Neutrophil (primary cell): ENCODE measurements around the gene SIT1.

Experiments used
- H3K27ac ChIP-seq: fragments of 200-600 bp; sonication (generic); 2 replicates; pipeline ENCODE4 v1.5.1; 2016; ENCODE audit warnings: mild to moderate bottlenecking, moderate library complexity
- H3K27me3 ChIP-seq: fragments of 200-600 bp; sonication (generic); 2 replicates; pipeline ENCODE4 v1.6.0; 2016; ENCODE audit warnings: mild to moderate bottlenecking
- H3K36me3 ChIP-seq: fragments of 200-600 bp; sonication (generic); 2 replicates; pipeline ENCODE4 v1.5.1; 2017
- H3K4me1 ChIP-seq, 2 experiments: fragments of 200-600 bp in 1 of 2; sonication (generic) in 1 of 2; 1 replicate in 1 of 2; 2 replicates in 1 of 2; pipeline versions ENCODE4 v1.5.1 to v1.6.1; 2013 to 2016; ENCODE audit warnings: low read depth in 1 of 2, low read length in 1 of 2, mild to moderate bottlenecking in 1 of 2, moderate library complexity in 1 of 2; ENCODE audit not compliant: control insufficient read depth in 1 of 2, insufficient read depth in 1 of 2
- H3K4me3 ChIP-seq, 2 experiments: fragments of 200-600 bp in 1 of 2; sonication (generic) in 1 of 2; 1 replicate in 1 of 2; 2 replicates in 1 of 2; pipeline ENCODE4 v1.5.1; 2013 to 2016; ENCODE audit warnings: low read depth in 1 of 2, low read length in 1 of 2, mild to moderate bottlenecking in 1 of 2, moderate library complexity in 1 of 2
- H3K9me3 ChIP-seq: fragments of 200-600 bp; sonication (generic); 2 replicates; pipeline ENCODE4 v1.5.1; 2016
- CTCF ChIP-seq: fragments of 200-600 bp; sonication (generic); IDR thresholded peaks from 2 replicates; pipeline ENCODE4 v1.5.1; 2016; ENCODE audit warnings: antibody characterized with exemption

SIT1 gene

GRCh38 chr9:35619800-35620158, 31.0 kb downstream of the SIT1 start:
- Histone ChIP-seq H3K9me3 (no peaks in the 10 kb centered on the region), H3K4me1 (peaks cover 9 to 12% of the 10 kb centered on the region in 2 experiments), H3K4me3 (no peak overlapping the region), H3K36me3 (no peaks in the 10 kb centered on the region), H3K27me3 (peaks cover 33% of the 10 kb centered on the region), H3K27ac (no peak overlapping the region)
- TF ChIP-seq CTCF, result no peak

GRCh38 chr9:35618854-35619799, 31.6 kb downstream of the SIT1 start:
- Histone ChIP-seq H3K4me1 (peaks cover 9 to 12% of the 10 kb centered on the region in 2 experiments), H3K4me3 (no peak overlapping the region), H3K27ac (no peak overlapping the region), H3K9me3 (no peaks in the 10 kb centered on the region), H3K27me3 (peaks cover 33% of the 10 kb centered on the region), H3K36me3 (no peaks in the 10 kb centered on the region)
- TF ChIP-seq CTCF, result no peak

GRCh38 chr9:35618325-35618727, 32.4 kb downstream of the SIT1 start, which contains the start of gene CD72:
Gene CD72 (minus strand): TSS chr9:35618413. CDS start chr9:35618303, 110 bp downstream.
- H3K4me3 ChIP-seq, result peak within 1 kb of the TSS; percentile 46 to 63
- no peaks in the 10 kb centered on the region for H3K36me3 ChIP-seq
- H3K27me3 ChIP-seq, result peaks cover 33% of the 10 kb centered on the region
- TF ChIP-seq CTCF, result no peak
- H3K27ac ChIP-seq, result no peak within 1 kb of the TSS
- H3K9me3 ChIP-seq, result no peaks in the 10 kb centered on the region
- H3K4me1 ChIP-seq, result peaks cover 9 to 12% of the 10 kb centered on the region in 2 experiments

- Histone ChIP-seq H3K9me3 (no peaks in the 10 kb centered on the region), H3K27me3 (peaks cover 33% of the 10 kb centered on the region), H3K4me3 (peak overlapping the region in 1 of 2 experiments; percentile 63), H3K4me1 (peaks cover 9 to 12% of the 10 kb centered on the region in 2 experiments), H3K27ac (no peak overlapping the region), H3K36me3 (no peaks in the 10 kb centered on the region)
- no peak for TF ChIP-seq CTCF
Measured at GRCh38 chr9:35617548-35617947, 33.2 kb downstream of the SIT1 start.

GRCh38 chr9:35616681-35617459, 33.9 kb downstream of the SIT1 start:
- H3K27me3 ChIP-seq, result peaks cover 33% of the 10 kb centered on the region
- H3K36me3 ChIP-seq, result no peaks in the 10 kb centered on the region
- no peak for TF ChIP-seq CTCF
- H3K27ac ChIP-seq, result no peak overlapping the region
- H3K4me3 ChIP-seq, result peak overlapping the region; percentile 46 to 63
- no peaks in the 10 kb centered on the region for H3K9me3 ChIP-seq
- peaks cover 9 to 12% of the 10 kb centered on the region in 2 experiments for H3K4me1 ChIP-seq
